DND-41 (cell line): ENCODE results near the gene LINC01488.

Experiments
- ATAC-seq: fragments of 200-7000 bp; cut with Tn5 transposase; 3 replicates; pipeline ENCODE4 v1.9.1; 2021; ENCODE audit warnings: low read depth; ENCODE audit not compliant: insufficient read depth
- DNase-seq: peaks from one replicate; pipeline ENCODE4 v3.0.0-alpha.2; 2020
- H2AFZ ChIP-seq: 2 replicates; pipeline ENCODE4 v1.6.0; 2012; ENCODE audit warnings: low read depth, low read length
- H3K27ac ChIP-seq: 2 replicates; pipeline ENCODE4 v1.5.1; 2012; ENCODE audit warnings: low read length, inconsistent platforms
- H3K27me3 ChIP-seq: fragments of 200-600 bp; sonication (generic); 2 replicates; pipeline ENCODE4 v1.6.0; 2012; ENCODE audit warnings: low read length, mild to moderate bottlenecking, inconsistent platforms; ENCODE audit not compliant: insufficient read depth, poor library complexity
- H3K36me3 ChIP-seq: 2 replicates; pipeline ENCODE4 v1.5.1; 2012; ENCODE audit warnings: low read length, inconsistent platforms; ENCODE audit not compliant: insufficient read depth
- H3K4me1 ChIP-seq: 2 replicates; pipeline ENCODE4 v1.5.1; 2012; ENCODE audit warnings: mild to moderate bottlenecking, low read length; ENCODE audit not compliant: insufficient read depth
- H3K4me2 ChIP-seq: 2 replicates; pipeline ENCODE4 v1.6.0; 2012; ENCODE audit warnings: mild to moderate bottlenecking, moderate library complexity, low read length, inconsistent platforms; ENCODE audit not compliant: insufficient read depth
- H3K4me3 ChIP-seq, 2 experiments: fragments of 200-600 bp in 1 of 2; shearing (Covaris generic) in 1 of 2; 2 replicates each; pipeline ENCODE4 v1.5.1; 2012 to 2016; ENCODE audit warnings: inconsistent platforms in 2 of 2, low read length in 2 of 2, mild to moderate bottlenecking in 2 of 2, low read depth in 1 of 2, moderate library complexity in 1 of 2
- H3K79me2 ChIP-seq: 2 replicates; pipeline ENCODE4 v1.6.0; 2012; ENCODE audit warnings: low read length, inconsistent platforms; ENCODE audit not compliant: insufficient read depth
- H3K9ac ChIP-seq: 2 replicates; pipeline ENCODE4 v1.6.0; 2012; ENCODE audit warnings: low read depth, mild to moderate bottlenecking, inconsistent platforms, low read length, moderate library complexity
- H3K9me3 ChIP-seq: 2 replicates; pipeline ENCODE4 v1.5.1; 2012; ENCODE audit warnings: low read length, moderate library complexity, mild to moderate bottlenecking, inconsistent platforms; ENCODE audit not compliant: insufficient read depth, severe bottlenecking
- H4K20me1 ChIP-seq: 2 replicates; pipeline ENCODE4 v1.6.0; 2012; ENCODE audit warnings: low read length; ENCODE audit not compliant: insufficient read depth
- EZH2 ChIP-seq: IDR thresholded peaks from 3 replicates; pipeline ENCODE4 v1.6.1; 2012; ENCODE audit warnings: borderline replicate concordance, low read depth, mild to moderate bottlenecking, moderate library complexity, low read length, inconsistent platforms; ENCODE audit not compliant: severe bottlenecking
- TF ChIP-seq, protein P1 (sequence below): IDR thresholded peaks from 2 replicates; pipeline ENCODE4 v1.5.1; 2012; ENCODE audit warnings: borderline replicate concordance, low read length, moderate library complexity, mild to moderate bottlenecking; ENCODE audit not compliant: poor library complexity, severe bottlenecking; ENCODE audit errors: extremely low read depth

Gene LINC01488

DNA sequence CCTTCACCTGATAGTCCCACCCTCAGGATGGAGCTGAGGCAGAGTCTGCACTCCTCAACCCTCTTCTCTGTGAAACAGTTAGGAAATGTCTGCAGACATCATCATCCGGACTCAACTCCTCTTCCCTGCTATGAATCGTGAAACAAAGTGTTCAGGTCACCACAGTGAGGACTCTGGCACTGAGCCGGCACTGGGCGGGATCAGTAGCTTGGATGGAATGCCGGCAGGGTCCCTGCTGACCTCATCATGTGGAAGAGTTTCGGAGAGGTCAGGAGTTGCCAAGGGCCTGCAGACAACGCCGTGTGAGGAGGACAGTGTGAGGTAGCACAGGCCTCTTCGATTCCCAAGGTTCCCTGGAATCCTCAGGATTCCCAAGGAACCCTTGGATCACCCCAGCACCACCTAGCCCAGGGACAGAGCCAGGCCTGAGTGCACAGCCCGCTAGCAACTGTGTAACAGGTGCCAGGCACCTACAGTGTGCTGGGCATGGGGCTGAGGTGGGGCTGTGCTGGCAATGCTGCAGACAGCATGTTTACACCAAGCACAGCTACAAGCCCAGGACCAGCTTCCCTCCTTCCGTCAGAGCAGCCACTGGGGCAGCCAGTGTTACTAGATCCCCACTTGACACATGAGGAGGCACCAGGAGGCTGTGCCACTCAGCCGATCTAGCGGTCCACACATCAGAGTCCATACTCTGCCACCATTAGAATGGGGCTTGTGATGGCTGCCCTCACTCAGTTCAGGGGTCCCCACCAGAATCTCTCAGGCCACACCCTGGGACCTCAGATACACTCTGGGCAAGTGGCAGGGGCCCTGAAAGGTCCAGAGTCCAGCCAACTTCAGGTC is 693 bp upstream of the LINC01488 start:
- ATAC-seq (no peak), DNase-seq (no peak)
- H3K79me2 ChIP-seq = no peaks in the 10 kb centered on the region
- no peak overlapping the region for H3K9ac ChIP-seq
- no peak overlapping the region for H2AFZ ChIP-seq
- H3K4me1 ChIP-seq = no peaks in the 10 kb centered on the region
- H3K4me2 ChIP-seq = no peak overlapping the region
- peaks cover 4% of the 10 kb centered on the region; the same call in 1 of the 2 replicates for H4K20me1 ChIP-seq
- TF ChIP-seq EZH2 = no peak
- TF ChIP-seq, protein P1, sequence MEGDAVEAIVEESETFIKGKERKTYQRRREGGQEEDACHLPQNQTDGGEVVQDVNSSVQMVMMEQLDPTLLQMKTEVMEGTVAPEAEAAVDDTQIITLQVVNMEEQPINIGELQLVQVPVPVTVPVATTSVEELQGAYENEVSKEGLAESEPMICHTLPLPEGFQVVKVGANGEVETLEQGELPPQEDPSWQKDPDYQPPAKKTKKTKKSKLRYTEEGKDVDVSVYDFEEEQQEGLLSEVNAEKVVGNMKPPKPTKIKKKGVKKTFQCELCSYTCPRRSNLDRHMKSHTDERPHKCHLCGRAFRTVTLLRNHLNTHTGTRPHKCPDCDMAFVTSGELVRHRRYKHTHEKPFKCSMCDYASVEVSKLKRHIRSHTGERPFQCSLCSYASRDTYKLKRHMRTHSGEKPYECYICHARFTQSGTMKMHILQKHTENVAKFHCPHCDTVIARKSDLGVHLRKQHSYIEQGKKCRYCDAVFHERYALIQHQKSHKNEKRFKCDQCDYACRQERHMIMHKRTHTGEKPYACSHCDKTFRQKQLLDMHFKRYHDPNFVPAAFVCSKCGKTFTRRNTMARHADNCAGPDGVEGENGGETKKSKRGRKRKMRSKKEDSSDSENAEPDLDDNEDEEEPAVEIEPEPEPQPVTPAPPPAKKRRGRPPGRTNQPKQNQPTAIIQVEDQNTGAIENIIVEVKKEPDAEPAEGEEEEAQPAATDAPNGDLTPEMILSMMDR = no peak
- H3K36me3 ChIP-seq = no peaks in the 10 kb centered on the region
- no peaks in the 10 kb centered on the region for H3K9me3 ChIP-seq
- no peaks in the 10 kb centered on the region for H3K27me3 ChIP-seq
- no peak overlapping the region for H3K27ac ChIP-seq
- H3K4me3 ChIP-seq = no peak overlapping the region

- no peak overlapping the region for H2AFZ ChIP-seq
- H4K20me1 ChIP-seq = no peaks in the 10 kb centered on the region
- ATAC-seq = no peak
- H3K4me1 ChIP-seq = no peaks in the 10 kb centered on the region
- no peaks in the 10 kb centered on the region for H3K79me2 ChIP-seq
- no peak overlapping the region for H3K9ac ChIP-seq
- no peak overlapping the region for H3K4me3 ChIP-seq
- no peaks in the 10 kb centered on the region for H3K36me3 ChIP-seq
- no peak for TF ChIP-seq EZH2
- TF ChIP-seq, protein P1 = no peak
- H3K9me3 ChIP-seq = no peaks in the 10 kb centered on the region
- DNase-seq = no peak
- no peak overlapping the region for H3K27ac ChIP-seq
- H3K4me2 ChIP-seq = no peak overlapping the region
- H3K27me3 ChIP-seq = no peaks in the 10 kb centered on the region
Observed at GRCh38 chr11:69482322-69482721, 859 bp downstream of the LINC01488 start.

GRCh38 chr11:69483170-69483569 is 1.7 kb downstream of the LINC01488 start:
- DNase-seq (no peak), ATAC-seq (no peak)
- no peak overlapping the region for H3K9ac ChIP-seq

More at GRCh38 chr11:69483170-69483569, 1.7 kb downstream of the LINC01488 start:
- Histone ChIP-seq H3K9me3 (no peaks in the 10 kb centered on the region), H3K4me2 (no peak overlapping the region), H3K36me3 (no peaks in the 10 kb centered on the region), H3K79me2 (no peaks in the 10 kb centered on the region), H3K4me1 (no peaks in the 10 kb centered on the region), H3K27ac (no peak overlapping the region), H2AFZ (no peak overlapping the region), H4K20me1 (no peaks in the 10 kb centered on the region), H3K27me3 (no peaks in the 10 kb centered on the region), H3K4me3 (no peak overlapping the region)
- TF ChIP-seq, protein P1 = no peak
- TF ChIP-seq EZH2 = no peak
